ENCODE results near the gene TLE1.
A peak's percentile ranks its signal among the peaks of the same experiment; 100 is the strongest.

Gene TLE1

DNA sequence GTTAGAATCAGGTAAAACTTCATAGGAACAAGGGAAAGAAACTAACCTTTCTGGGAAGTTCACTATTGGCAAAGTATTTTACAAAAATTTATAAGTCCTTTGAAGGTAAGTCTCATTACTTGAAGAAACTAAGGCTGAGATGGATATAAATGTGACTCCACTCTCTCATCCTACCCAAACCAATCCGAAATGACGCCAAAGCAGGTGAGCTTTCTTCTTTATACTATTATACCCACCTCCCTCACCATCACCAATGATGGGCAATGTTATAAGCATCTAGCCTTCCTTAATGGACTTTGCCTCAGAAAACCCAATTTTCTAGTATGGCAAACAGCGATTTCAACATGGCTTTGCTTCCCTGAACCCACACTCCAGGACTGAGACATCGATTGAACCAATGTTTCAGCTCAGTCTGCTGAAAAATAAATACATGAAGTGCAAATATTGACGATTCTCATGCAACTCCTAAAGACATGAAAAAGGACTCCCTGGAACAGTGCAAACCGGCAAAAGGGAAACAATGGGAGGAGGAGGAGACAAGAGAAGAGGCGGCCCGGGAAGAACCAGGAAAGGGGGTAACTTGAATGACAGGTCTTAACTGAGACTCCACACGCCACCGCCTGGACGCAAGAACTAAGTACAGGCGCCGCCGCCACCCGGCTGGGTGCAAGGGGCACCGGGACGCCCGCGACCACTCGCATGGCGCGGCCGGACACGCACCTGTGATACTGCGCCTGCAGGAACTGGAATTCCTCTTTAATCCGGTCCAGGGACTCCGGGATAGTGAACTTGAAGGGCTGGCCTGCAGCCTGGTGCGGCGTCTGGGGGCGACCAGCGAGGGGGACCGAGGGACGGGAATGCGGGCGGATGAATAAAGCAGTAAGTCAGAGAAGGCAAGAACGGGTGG is 2.5 kb downstream of the TLE1 start:
- peak; percentile 75 for DNase-seq

DNA sequence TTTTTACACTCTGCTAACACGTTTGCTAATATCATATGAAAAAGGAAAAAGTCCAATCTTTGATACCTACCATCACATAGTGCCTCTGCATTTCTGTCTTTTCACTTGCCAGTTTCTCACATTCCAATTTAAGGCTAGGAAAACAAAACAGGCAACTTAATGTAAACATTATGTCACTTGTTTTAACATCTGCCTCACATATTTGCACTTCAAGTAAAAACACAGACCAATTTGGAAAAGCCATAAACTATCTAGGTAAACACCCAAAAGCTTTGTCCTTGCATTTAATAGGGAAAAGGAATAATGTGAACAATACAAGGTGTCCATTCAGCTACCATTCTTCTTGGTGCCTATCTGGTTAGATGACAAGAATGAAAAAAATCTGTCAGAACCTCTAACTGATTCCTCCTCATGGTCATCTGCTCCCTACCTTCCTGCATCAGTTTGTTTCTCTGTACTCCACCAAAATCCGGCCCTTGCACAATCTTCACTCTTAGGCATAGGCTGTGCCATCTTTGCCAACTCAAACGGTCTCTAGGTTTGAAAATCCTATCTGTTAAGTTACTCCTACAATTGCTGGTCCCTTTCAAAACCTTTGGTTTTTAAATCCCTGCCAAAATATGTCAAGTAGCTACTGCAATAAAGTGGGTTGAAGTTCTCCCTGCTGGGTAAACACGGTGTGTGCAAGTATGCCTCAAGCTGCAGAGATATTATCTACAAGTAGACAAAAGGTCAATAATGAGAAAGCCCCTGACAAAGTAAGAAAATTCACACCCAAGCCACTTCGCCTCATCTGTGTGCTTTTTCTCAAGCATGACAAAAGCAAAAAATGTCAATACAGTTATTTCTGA is 3.4 kb downstream of the TLE1 start:
- peak; percentile 35 for DNase-seq

- DNase-seq = no peak
Measured at GRCh38 chr9:81684635-81685034, 4.7 kb downstream of the TLE1 start.

DNA sequence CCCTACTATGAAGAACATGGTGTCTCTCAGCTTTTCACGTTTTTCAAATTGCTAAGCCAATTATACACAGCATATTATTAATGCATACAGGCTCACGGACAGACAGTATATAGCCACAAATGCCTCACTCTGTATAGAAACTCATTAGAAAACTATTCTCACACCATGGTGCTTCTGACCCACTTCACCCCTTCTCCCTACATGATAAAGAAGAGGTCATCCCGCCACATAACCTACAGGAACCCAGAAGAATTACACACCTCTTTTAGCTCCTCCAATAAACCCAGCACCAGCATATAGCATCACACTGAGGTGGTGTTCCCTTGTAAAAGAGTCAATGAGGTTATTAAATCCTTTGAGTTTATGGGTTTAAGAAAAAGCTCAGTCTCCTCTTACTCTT is 5.6 kb downstream of the TLE1 start:
- DNase-seq = no peak

- DNase-seq = no peak
Measured at GRCh38 chr9:81683238-81683637, 6.1 kb downstream of the TLE1 start.

- DNase-seq = peak; percentile 46
Measured at GRCh38 chr9:81682797-81683196, 6.5 kb downstream of the TLE1 start.

GRCh38 chr9:81682177-81682576 is 7.2 kb downstream of the TLE1 start:
- DNase-seq = no peak

DNA sequence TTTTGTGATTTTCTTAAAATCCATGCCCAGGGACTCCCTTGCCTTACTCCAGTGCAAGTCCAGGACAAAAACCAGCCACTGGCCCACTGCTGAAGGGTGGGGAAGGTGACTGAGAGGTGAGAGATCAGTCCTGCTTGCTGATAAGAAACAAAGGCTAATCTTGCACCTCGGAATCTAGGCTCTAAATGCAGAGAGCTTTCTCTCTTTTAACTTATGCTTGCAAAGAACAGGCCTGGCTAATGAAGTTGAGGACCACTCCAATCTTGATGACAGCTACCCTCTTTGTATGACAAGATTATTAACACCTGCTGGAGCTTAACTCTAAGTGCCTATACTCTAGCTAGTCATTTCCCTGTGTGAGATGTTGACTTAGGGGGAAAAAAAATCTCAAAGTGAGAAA is 8.8 kb downstream of the TLE1 start:
- no peak for DNase-seq

- no peak for DNase-seq
Measured at GRCh38 chr9:81680006-81680405, 9.3 kb downstream of the TLE1 start.

- no peak for DNase-seq
Measured at GRCh38 chr9:81678088-81678487, 11.3 kb downstream of the TLE1 start.

DNA sequence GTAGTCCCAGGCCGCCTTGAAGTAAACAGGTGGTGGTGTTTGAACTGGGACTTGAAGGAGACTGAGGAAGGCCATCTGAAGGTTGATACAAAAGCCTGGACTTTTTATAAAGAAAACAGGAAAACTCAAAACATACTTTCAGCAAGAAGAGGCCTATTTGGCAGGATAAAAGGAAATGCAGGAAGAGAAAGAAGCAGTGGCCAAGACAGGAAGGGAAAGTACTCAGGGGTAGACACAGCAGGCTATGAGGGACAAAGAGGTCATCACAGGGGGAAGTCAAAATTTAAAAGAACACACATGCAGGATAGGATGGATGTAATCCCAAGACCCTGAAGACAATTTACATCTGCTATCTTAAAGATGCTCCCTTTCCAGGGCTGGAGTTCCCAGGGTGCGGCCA is 13.0 kb downstream of the TLE1 start:
- DNase-seq = no peak

DNA sequence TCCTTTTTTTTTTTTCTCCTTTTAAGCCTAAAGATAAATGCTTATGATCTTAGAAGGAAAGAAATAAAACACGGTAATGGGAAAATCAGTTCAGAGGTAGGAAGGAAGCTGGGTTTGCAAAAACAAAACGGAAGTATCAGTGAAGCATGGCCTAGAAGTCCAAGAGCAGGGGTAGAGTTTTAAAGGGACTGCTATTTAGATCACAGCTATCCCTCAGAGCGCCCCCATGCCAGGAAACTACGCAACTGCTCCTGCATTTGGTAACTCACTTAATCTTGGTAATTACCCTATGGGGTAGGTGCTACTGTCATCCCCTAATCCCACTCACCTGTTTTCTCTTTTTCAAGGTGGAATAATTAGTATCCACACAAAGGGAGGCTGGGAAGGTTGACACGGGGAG is 16.0 kb downstream of the TLE1 start:
- DNase-seq = no peak

DNA sequence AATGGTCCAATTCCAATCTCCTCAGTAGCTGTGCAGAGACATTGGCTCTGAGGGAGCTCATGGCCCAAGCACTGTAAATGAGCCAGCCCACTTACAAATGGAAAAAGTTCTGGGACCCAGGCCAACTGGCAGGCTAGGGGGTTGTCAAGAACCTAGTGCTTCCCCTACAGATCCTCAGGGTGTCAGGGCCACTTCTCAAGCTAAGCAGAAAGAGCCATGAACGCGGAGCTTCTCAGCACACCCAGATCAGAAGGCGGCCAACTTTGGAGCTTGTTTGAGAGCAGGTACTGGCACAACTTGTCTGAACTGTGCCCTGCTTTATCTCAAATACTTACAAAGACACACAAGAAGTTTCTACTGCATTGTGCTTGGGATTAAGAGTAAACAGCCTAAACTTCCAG is 17.5 kb downstream of the TLE1 start:
- no peak for DNase-seq

DNA sequence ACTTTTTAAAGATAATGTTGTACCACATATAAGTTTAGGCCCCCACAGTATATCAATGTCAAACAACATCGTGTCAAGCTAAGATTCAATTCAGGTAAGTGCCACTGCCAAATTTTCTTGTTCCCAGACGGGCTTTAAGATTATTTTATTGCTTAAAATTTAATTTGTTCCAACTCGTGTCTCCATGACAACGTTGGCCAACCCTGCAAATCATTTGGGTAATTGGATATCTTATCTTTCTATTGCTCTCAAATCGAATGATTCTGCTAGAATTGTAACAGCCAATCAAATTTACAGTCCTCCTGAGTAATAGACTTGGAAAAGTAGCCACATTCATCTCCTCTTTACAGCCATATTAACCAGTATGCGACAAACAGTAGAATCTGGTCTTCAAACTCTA is 19.5 kb downstream of the TLE1 start:
- no peak for DNase-seq

DNA sequence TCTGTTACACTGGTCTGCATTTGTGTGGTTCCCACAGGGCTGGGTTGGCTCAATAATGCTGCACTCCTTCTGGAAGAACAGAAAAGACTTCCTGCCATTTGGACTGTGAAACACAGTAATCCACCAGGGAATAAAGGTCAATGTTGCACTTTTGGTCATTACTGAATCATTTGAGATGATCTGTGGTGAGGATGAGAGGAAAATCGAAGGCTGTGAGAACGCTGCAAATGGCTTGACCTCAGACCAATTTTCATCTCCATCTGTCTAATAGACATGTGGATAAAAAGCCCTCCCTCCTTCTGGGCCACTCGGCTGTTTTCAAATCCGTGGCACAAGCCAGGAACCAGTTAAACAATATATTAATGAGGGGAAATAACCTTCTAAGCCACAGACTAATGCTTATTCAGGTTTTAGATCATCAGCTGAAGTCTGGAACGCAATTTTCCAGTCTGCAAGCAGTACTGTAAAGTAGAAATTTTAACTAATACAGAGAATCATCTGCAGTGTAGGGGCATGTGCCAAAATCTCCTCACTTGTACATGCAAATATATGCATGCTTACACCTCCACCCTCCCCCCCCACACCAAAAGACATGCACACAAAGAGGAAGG is 20.2 kb downstream of the TLE1 start:
- DNase-seq = no peak

DNA sequence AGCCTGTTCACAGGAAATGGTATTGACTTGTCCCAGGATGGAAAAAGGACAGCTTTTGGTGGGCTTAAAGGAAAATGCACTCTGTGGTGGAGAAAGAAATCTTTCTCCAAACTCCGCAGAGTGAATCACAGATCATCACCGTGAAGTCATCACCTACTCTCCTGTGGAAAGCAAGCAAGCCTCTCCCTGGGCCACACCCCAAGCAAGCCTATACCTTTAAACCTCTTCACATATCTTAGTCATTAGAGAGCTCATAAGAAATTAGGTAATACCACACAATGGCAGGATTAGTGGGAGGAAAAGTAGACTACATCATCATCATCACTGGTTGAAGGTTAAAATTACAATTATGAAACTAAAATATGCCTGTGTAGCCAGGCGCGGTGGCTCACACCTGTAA is 23.2 kb downstream of the TLE1 start:
- DNase-seq = no peak

GRCh38 chr9:81665322-81665871 is 23.9 kb downstream of the TLE1 start:
- no peak for DNase-seq

DNA sequence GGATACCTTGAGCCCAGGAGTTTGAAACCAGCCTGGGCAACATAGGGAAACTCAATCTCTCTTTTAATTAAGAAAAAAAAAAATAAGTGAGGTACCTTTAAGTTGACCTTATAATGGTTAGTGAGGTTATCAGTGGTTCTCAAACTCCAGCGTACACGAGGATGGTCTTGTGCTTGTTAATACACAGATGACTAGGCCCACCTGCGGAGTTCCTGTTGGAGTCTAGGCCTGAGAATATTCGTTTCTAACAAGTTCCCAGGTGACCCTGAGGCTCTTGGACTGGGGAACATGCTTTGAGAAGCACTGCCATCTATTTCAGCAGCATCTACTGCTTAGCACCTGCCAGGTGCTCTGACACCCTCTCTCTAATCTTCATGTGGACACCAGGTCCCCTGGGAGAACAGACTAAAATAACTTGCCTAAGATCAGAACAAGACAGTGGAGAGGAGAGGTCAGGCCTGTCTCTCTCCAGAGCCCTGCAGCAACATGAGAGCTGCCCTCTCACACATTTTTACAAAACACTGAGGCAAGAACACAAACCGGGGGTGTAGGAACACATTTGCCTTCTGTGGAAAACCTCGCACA is 24.6 kb downstream of the TLE1 start:
- DNase-seq = no peak

DNA sequence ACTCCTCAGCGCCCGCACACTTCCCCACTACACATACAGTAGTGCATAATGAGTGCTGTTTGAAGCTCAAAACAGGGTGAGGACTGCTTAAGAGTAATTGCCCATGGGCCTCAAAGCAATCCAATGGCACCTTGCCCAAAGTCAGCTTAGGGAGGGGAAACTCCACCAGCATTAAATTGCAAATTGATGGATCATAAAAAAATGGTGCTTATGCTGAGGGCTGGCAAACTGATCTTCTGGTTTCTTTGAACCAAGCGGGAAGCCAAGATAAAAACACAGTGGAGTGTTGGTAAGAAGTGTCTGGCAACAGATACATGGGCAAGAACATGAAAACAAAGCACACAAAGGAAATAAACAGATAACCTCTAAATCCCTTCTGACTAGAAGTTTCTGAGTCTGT is 28.0 kb downstream of the TLE1 start:
- no peak for DNase-seq

DNA sequence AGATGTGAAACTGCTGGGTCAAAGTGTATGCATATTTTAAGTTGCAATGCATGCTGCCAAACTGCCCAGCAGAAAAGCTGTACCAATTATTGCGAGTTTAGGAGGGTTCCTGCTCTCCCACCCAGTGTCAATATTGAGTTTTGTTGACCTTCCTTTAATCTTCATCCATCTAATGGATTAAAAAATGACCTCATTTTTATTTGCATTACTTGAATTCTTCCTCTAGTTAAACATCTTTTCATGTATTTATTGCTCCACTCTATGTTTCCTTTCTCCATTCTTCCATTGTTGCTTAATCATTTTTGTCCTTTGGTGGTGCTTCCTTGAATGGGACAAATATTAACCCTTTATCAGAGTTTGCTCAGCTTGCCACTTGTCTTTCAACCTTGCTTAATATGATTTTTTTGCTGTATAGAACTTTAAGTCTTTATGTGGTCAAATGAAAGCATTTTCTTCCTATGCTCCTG is 32.4 kb downstream of the TLE1 start:
- DNase-seq = no peak

- DNase-seq = peak; percentile 7
Measured at GRCh38 chr9:81656004-81656403, 33.3 kb downstream of the TLE1 start.

- DNase-seq = no peak
Measured at GRCh38 chr9:81653240-81653639, 36.1 kb downstream of the TLE1 start.

Measured in suppressor macrophage treated with lipopolysaccharide for 4 hours (primary cell).